GM12865 (cell line): ENCODE measurements around the gene GNAL.

Source experiments
- DNase-seq: peaks from one replicate; pipeline ENCODE4 v3.0.0; 2010; ENCODE audit warnings: low read depth
- H3K4me3 ChIP-seq: 2 replicates; pipeline ENCODE4 v1.5.1; 2011; ENCODE audit warnings: mild to moderate bottlenecking, low read depth, low read length, control low read depth
- TF ChIP-seq, protein P1 (sequence below): IDR thresholded peaks from 2 replicates; pipeline ENCODE4 v1.5.1; 2011; ENCODE audit warnings: low read length, control low read depth, low read depth, inconsistent platforms; ENCODE audit not compliant: insufficient read depth; ENCODE audit errors: missing control alignments

GNAL gene

DNA sequence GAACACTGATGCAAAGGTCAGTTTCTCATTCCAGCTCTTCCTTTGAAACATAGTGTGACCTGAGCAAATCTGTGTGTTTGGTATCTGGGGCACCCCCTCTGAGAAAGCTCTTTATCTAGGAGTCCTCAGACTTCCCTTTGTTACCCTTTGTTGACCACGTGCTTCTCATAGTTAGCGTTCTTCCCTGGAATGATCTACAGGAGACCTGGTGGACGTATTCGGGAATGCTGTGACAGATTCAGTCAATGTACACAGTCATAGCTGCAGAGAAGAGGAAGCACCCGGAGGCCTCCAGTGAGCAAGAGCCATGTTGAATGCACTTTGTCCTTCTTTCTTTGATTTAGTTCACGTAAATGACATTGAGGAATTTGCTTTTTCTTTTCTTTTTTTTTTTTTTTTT, 151.4 kb downstream of the GNAL start:
- DNase-seq = no peak
- H3K4me3 ChIP-seq = no peak overlapping the region

GRCh38 chr18:11842562-11842961, 153.5 kb downstream of the GNAL start:
- no peak overlapping the region for H3K4me3 ChIP-seq
- no peak for DNase-seq
- TF ChIP-seq, protein P1, sequence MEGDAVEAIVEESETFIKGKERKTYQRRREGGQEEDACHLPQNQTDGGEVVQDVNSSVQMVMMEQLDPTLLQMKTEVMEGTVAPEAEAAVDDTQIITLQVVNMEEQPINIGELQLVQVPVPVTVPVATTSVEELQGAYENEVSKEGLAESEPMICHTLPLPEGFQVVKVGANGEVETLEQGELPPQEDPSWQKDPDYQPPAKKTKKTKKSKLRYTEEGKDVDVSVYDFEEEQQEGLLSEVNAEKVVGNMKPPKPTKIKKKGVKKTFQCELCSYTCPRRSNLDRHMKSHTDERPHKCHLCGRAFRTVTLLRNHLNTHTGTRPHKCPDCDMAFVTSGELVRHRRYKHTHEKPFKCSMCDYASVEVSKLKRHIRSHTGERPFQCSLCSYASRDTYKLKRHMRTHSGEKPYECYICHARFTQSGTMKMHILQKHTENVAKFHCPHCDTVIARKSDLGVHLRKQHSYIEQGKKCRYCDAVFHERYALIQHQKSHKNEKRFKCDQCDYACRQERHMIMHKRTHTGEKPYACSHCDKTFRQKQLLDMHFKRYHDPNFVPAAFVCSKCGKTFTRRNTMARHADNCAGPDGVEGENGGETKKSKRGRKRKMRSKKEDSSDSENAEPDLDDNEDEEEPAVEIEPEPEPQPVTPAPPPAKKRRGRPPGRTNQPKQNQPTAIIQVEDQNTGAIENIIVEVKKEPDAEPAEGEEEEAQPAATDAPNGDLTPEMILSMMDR = no peak

More for the DNA sequence above, 151.4 kb downstream of the GNAL start:
- TF ChIP-seq, protein P1 = no peak

DNA sequence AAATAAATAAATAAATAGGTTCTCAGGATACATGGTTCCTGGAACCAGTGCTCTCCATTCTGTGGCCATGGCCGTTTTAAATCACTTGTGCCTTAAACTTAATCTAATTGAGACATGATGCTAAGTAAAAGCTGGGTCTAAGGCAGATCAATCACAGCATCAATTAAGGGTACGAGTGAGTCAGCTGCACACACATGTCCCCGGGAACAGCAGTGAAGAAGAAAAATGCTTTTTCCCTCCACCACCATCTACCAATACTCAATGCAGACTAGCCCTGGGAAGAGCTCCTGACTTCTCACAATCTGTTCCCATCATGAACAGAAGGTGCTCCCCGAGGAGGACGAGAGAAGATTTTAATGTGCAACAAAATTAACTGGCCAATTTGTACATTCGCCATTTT, 155.4 kb downstream of the GNAL start:
- TF ChIP-seq, protein P1 = no peak
- H3K4me3 ChIP-seq = no peak overlapping the region
- DNase-seq = no peak

- TF ChIP-seq, protein P1 = no peak
- H3K4me3 ChIP-seq = no peak overlapping the region
- no peak for DNase-seq
Observed at GRCh38 chr18:11845654-11846053, 156.6 kb downstream of the GNAL start.

DNA sequence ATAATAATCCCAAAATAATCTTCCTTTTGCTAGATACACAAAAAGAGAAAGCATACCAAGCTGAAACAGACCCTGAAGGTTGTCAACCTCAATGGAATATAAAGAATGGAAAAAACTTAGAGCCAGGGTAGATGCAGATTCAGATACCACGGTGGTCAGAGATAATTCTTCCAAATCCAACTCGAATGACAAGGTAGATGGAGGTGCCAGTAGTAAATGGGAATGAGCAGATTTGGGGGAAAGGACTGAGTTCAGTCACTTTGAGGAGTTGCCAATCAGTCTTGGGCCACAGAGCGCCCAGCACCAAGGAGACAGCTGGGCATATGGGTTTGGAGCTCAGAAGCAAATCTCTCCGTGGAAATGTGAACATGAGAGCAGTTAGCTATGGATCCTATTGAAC, 158.7 kb downstream of the GNAL start:
- no peak overlapping the region for H3K4me3 ChIP-seq
- DNase-seq = no peak
- TF ChIP-seq, protein P1 = no peak

DNA sequence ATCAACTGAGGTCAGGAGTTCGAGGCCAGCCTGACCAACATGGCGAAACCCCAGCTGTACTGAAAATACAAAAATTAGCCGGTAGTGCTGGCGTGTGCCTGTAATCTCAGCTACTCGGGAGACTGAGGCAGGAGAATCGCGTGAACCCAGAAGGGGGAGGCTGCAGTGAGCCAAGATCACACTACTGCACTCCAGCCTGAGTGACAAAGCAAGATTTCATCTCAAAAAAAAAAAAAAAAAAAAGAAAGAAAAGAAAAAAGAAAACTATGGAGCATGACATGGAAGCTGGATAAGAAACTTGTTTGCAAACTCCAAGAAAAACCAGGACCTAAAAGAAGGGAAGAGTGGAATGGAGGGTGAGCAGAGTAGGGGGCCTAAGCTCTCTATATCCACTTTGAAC, 160.2 kb downstream of the GNAL start:
- H3K4me3 ChIP-seq = no peak overlapping the region
- TF ChIP-seq, protein P1 = no peak
- DNase-seq = no peak

GRCh38 chr18:11849841-11850634, 161.0 kb downstream of the GNAL start:
- peak overlapping the region; percentile 94 for H3K4me3 ChIP-seq
- TF ChIP-seq, protein P1 = no peak
- DNase-seq = peak; percentile 5
